K562 (cell line): ENCODE results near the gene CDK14. TPM values are rescaled to one million over a fixed set of nuclear protein-coding genes. Genes with fewer than 3 reads are reported as not detected.

Experiments
- NR3C1 ChIP-seq: sonication (generic); formaldehyde crosslinking; IDR thresholded peaks from 2 replicates; pipeline ENCODE4 v1.8.1; 2022; ENCODE audit warnings: missing genetic modification reagents
- PHTF2 ChIP-seq: fragments of 250-450 bp; sonication (Bioruptor Pico); IDR thresholded peaks from 2 replicates; pipeline ENCODE4 v1.5.0; 2021; ENCODE audit warnings: mild to moderate bottlenecking
- polyA plus RNA-seq, 8 experiments: library from polyadenylated mRNA; depleted of rRNA in 4 of 8; stranded (reverse) in 5 of 8; unstranded in 3 of 8; fragments of >200 nt; fragmentation: Nextera tagmentation in 2 of 8; fragmentation: Illumina TruSeq in 1 of 8; extraction: Ambion mirVana in 2 of 8; extraction: Trizol in 1 of 8; gene quantifications; 2 replicates each; pipeline versions ENCODE4 v1.2.1 to v1.2.3, GENCODE V29; 2011 to 2014; ENCODE audit warnings: inconsistent platforms in 1 of 8, missing spikeins in 1 of 8
- total RNA-seq, 7 experiments: library from RNA; depleted of rRNA in 6 of 7; stranded (reverse); fragments of >200 nt in 6 of 7; fragmentation: Illumina TruSeq in 2 of 7; extraction: Trizol in 2 of 7; gene quantifications; 2 replicates each; pipeline versions ENCODE4 v1.2.1 to v1.2.3, GENCODE V29; 2011 to 2021; ENCODE audit warnings: low replicate concordance in 1 of 7
- TF ChIP-seq, protein P1 (sequence below), 2 experiments: fragments of 150-350 bp in 1 of 2; IDR thresholded peaks; 2 replicates each; pipeline ENCODE4 v1.6.1; 2012 to 2016; ENCODE audit warnings: low read depth in 2 of 2, low read length in 2 of 2, mild to moderate bottlenecking in 1 of 2, moderate library complexity in 1 of 2
- TF ChIP-seq, protein P2 (sequence below), 3 experiments: IDR thresholded peaks in 2 of 3; conservative IDR thresholded peaks in 1 of 3; 2 replicates each; pipeline ENCODE4 v1.5.1; 2011 to 2012; ENCODE audit warnings: low read length in 3 of 3, mild to moderate bottlenecking in 3 of 3, control low read depth in 2 of 3, improper control_type of control experiment in 1 of 3, inconsistent platforms in 1 of 3, low read depth in 1 of 3, mixed read lengths in 1 of 3, moderate library complexity in 1 of 3; ENCODE audit not compliant: insufficient read depth in 2 of 3

The CDK14 gene
- total and polyA plus RNA-seq, 9 of the 15 experiments (the other 6 are each of a cell fraction or from before 2014, with no cell fraction given) = 0.03 to 0.91 (median 0.16) TPM

DNA sequence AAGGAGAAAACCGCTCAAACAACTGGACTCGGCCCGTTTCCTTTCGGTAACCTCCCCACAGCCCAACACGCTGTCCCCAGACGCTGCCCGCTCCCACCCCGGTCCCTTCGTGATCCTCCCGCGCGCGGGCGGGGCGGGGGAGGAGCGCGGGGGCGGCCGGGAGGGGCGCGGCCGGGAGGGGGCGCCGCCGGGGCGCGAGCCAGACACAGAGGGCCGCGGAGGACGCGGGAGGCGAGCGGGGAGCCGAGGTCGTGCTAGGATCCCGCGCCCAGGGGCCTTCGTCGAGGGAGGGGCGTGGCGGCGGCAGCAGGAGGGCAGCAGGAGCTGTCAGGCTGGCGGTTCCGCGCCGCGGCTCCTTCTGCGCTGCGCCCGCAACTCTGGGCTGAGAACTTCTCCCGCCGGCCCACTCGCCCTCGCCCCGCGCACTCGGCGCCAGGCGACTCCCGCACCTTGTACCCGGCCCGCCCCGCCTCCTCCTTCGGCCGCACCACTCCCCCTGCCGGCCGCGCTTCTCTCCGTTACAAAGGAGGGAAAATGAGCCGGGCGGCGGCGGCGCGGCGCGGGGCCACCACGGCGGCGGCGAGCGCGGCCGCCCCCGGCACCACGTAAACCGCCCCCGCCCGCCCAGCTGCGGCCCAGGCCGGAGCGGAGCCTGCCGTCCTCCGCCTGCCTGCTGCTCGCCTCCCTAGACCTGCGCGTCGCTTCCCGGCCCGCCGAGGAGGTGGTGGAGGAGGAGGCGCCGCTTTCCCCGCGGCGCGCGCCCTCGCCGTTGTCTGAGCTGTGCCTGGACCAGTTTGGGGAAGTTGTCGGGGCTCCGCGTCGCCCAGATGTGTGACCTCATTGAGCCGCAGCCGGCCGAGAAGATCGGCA, at the start of gene CDK14 (continued):
- TF ChIP-seq, protein P1, sequence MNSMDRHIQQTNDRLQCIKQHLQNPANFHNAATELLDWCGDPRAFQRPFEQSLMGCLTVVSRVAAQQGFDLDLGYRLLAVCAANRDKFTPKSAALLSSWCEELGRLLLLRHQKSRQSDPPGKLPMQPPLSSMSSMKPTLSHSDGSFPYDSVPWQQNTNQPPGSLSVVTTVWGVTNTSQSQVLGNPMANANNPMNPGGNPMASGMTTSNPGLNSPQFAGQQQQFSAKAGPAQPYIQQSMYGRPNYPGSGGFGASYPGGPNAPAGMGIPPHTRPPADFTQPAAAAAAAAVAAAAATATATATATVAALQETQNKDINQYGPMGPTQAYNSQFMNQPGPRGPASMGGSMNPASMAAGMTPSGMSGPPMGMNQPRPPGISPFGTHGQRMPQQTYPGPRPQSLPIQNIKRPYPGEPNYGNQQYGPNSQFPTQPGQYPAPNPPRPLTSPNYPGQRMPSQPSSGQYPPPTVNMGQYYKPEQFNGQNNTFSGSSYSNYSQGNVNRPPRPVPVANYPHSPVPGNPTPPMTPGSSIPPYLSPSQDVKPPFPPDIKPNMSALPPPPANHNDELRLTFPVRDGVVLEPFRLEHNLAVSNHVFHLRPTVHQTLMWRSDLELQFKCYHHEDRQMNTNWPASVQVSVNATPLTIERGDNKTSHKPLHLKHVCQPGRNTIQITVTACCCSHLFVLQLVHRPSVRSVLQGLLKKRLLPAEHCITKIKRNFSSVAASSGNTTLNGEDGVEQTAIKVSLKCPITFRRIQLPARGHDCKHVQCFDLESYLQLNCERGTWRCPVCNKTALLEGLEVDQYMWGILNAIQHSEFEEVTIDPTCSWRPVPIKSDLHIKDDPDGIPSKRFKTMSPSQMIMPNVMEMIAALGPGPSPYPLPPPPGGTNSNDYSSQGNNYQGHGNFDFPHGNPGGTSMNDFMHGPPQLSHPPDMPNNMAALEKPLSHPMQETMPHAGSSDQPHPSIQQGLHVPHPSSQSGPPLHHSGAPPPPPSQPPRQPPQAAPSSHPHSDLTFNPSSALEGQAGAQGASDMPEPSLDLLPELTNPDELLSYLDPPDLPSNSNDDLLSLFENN (IDR thresholded peaks at IDR 0.05; ENCODE audit: low read depth in 2 of 2, low read length in 2 of 2) = no peak
- TF ChIP-seq, protein P2, sequence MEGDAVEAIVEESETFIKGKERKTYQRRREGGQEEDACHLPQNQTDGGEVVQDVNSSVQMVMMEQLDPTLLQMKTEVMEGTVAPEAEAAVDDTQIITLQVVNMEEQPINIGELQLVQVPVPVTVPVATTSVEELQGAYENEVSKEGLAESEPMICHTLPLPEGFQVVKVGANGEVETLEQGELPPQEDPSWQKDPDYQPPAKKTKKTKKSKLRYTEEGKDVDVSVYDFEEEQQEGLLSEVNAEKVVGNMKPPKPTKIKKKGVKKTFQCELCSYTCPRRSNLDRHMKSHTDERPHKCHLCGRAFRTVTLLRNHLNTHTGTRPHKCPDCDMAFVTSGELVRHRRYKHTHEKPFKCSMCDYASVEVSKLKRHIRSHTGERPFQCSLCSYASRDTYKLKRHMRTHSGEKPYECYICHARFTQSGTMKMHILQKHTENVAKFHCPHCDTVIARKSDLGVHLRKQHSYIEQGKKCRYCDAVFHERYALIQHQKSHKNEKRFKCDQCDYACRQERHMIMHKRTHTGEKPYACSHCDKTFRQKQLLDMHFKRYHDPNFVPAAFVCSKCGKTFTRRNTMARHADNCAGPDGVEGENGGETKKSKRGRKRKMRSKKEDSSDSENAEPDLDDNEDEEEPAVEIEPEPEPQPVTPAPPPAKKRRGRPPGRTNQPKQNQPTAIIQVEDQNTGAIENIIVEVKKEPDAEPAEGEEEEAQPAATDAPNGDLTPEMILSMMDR (IDR thresholded peaks at IDR 0.05 in 2 of 3, conservative IDR thresholded peaks at IDR 0.05 in 1 of 3; ENCODE audit: insufficient read depth in 2 of 3, low read depth in 1 of 3, low read length in 3 of 3) = peak; percentile 20 to 56 (median 52); a peak in 3 of 6 replicates
- TF ChIP-seq NR3C1 (CRISPR knock-in tag) = 0 out of 2 replicates have a peak, but pooled peaks have one; percentile 38
- no peak for TF ChIP-seq PHTF2 (CRISPR knock-in tag)
